Smooth muscle cell (in vitro differentiated cells): ENCODE measurements around the gene P2RX6. TPM values are rescaled to one million over a fixed set of nuclear protein-coding genes. Genes with fewer than 3 reads are reported as not detected.

ENCODE experiments used
- DNase-seq: peaks from one replicate; lab custom pipeline; 2025; ENCODE audit not compliant: unreplicated experiment; lab: John Stamatoyannopoulos, UW
- H2AFZ ChIP-seq: fragments of 200-600 bp; sonication (generic); 2 replicates; pipeline ENCODE4 v1.6.0; 2016; ENCODE audit warnings: antibody characterized with exemption, low read depth, mild to moderate bottlenecking
- H3F3A ChIP-seq: fragments of 200-600 bp; sonication (generic); 2 replicates; pipeline ENCODE4 v1.6.0; 2017; ENCODE audit warnings: antibody characterized with exemption, low read depth
- H3K27ac ChIP-seq: fragments of 200-600 bp; sonication (generic); 2 replicates; pipeline ENCODE4 v1.5.1; 2016; ENCODE audit warnings: low read depth, mild to moderate bottlenecking
- H3K27me3 ChIP-seq: fragments of 200-600 bp; sonication (generic); 2 replicates; pipeline ENCODE4 v1.6.1; 2016; ENCODE audit warnings: low read depth, mild to moderate bottlenecking
- H3K36me3 ChIP-seq: fragments of 200-600 bp; sonication (generic); 2 replicates; pipeline ENCODE4 v1.5.1; 2016; ENCODE audit warnings: low read depth
- H3K4me1 ChIP-seq: fragments of 200-600 bp; sonication (generic); 2 replicates; pipeline ENCODE4 v1.5.1; 2016; ENCODE audit warnings: low read depth
- H3K4me2 ChIP-seq: fragments of 200-600 bp; sonication (generic); 2 replicates; pipeline ENCODE4 v1.6.0; 2016; ENCODE audit warnings: mild to moderate bottlenecking
- H3K4me3 ChIP-seq: fragments of 200-600 bp; sonication (generic); 2 replicates; pipeline ENCODE4 v1.5.1; 2016; ENCODE audit warnings: mild to moderate bottlenecking
- H3K79me2 ChIP-seq: fragments of 200-600 bp; sonication (generic); 2 replicates; pipeline ENCODE4 v1.6.0; 2016; ENCODE audit warnings: low read depth, mild to moderate bottlenecking
- H3K9ac ChIP-seq: fragments of 200-600 bp; sonication (generic); 2 replicates; pipeline ENCODE4 v1.6.0; 2016; ENCODE audit warnings: low read depth
- H3K9me3 ChIP-seq: fragments of 200-600 bp; sonication (generic); replicated peaks from 2 replicates; pipeline ENCODE4 v1.5.1; 2016; ENCODE audit warnings: low read depth
- H4K20me1 ChIP-seq: fragments of 200-600 bp; sonication (generic); 2 replicates; pipeline ENCODE4 v1.6.0; 2016; ENCODE audit warnings: low read depth
- CTCF ChIP-seq: fragments of 200-600 bp; sonication (generic); IDR thresholded peaks from 2 replicates; pipeline ENCODE4 v1.5.1; 2017; ENCODE audit warnings: borderline replicate concordance, mild to moderate bottlenecking, antibody characterized with exemption; ENCODE audit not compliant: insufficient read depth, poor library complexity, severe bottlenecking
- WGBS: methylation state at CpG from one replicate; pipeline ENCODE4 v1.1.7; 2016; ENCODE audit warnings: low lambda C conversion rate; 5-methylcytosine and 5-hydroxymethylcytosine counted together
- polyA plus RNA-seq: library from polyadenylated mRNA; unstranded; fragments of >200 nt; fragmentation: Nextera tagmentation; extraction: Ambion mirVana; gene quantifications from 2 replicates; pipeline ENCODE4 v1.2.1, GENCODE V29; 2016
- total RNA-seq: library from RNA; depleted of rRNA; stranded (reverse); fragments of >200 nt; gene quantifications from 2 replicates; pipeline ENCODE4 v1.2.3, GENCODE V29; 2014

The P2RX6 gene
- total and polyA plus RNA-seq, 2 experiments from 2014 or later = 0.13 to 1.2 TPM

- Histone ChIP-seq H3K4me1 (peaks cover 15% of the 10 kb centered on the region), H3K9me3 (no peaks in the 10 kb centered on the region), H4K20me1 (no peaks in the 10 kb centered on the region), H3K36me3 (no peaks in the 10 kb centered on the region), H3F3A (no peaks in the 10 kb centered on the region), H3K27ac (no peak overlapping the region), H3K4me2 (no peak overlapping the region), H3K9ac (no peak overlapping the region), H3K4me3 (no peak overlapping the region), H3K27me3 (no peaks in the 10 kb centered on the region), H3K79me2 (no peaks in the 10 kb centered on the region), H2AFZ (no peak overlapping the region)
- TF ChIP-seq CTCF = no peak
- WGBS = 89% methylated on average over 13 of the region's 14 CpGs
- no peak for DNase-seq
Measured at GRCh38 chr22:20975541-20976290, 39.2 kb upstream of the P2RX6 start.

GRCh38 chr22:20976291-20976877, 38.6 kb upstream of the P2RX6 start:
- H3K4me2 ChIP-seq = no peak overlapping the region
- no peaks in the 10 kb centered on the region for H4K20me1 ChIP-seq
- H3F3A ChIP-seq = no peaks in the 10 kb centered on the region
- peaks cover 16% of the 10 kb centered on the region for H3K4me1 ChIP-seq
- no peak overlapping the region for H2AFZ ChIP-seq
- no peak overlapping the region for H3K27ac ChIP-seq
- no peaks in the 10 kb centered on the region for H3K36me3 ChIP-seq
- no peaks in the 10 kb centered on the region for H3K9me3 ChIP-seq
- no peaks in the 10 kb centered on the region for H3K79me2 ChIP-seq
- no peak overlapping the region for H3K9ac ChIP-seq
- no peak for DNase-seq
- no peak overlapping the region for H3K4me3 ChIP-seq
- WGBS = 91% methylated on average over 22 of the region's 24 CpGs
- TF ChIP-seq CTCF = no peak
- no peaks in the 10 kb centered on the region for H3K27me3 ChIP-seq

- no peaks in the 10 kb centered on the region for H3K79me2 ChIP-seq
- H3F3A ChIP-seq = no peaks in the 10 kb centered on the region
- no peak overlapping the region for H3K9ac ChIP-seq
- no peak overlapping the region for H3K4me3 ChIP-seq
- H3K27me3 ChIP-seq = no peaks in the 10 kb centered on the region
- H2AFZ ChIP-seq = no peak overlapping the region
- no peak for TF ChIP-seq CTCF
- 88% methylated on average over 11 of the region's 11 CpGs for WGBS
- no peak for DNase-seq
- no peaks in the 10 kb centered on the region for H3K36me3 ChIP-seq
- peaks cover 14% of the 10 kb centered on the region for H3K4me1 ChIP-seq
- H3K27ac ChIP-seq = no peak overlapping the region
- H3K4me2 ChIP-seq = no peak overlapping the region
- no peaks in the 10 kb centered on the region for H3K9me3 ChIP-seq
- no peaks in the 10 kb centered on the region for H4K20me1 ChIP-seq
Measured at GRCh38 chr22:20977019-20977418, 37.9 kb upstream of the P2RX6 start.
